Neutrophil (primary cell): Measurements from ENCODE around the gene WNT9A.

Experiments used
- H3K27ac ChIP-seq: fragments of 200-600 bp; sonication (generic); 2 replicates; pipeline ENCODE4 v1.5.1; 2016; ENCODE audit warnings: mild to moderate bottlenecking, moderate library complexity
- H3K27me3 ChIP-seq: fragments of 200-600 bp; sonication (generic); 2 replicates; pipeline ENCODE4 v1.6.0; 2016; ENCODE audit warnings: mild to moderate bottlenecking
- H3K36me3 ChIP-seq: fragments of 200-600 bp; sonication (generic); 2 replicates; pipeline ENCODE4 v1.5.1; 2017
- H3K4me1 ChIP-seq, 2 experiments: fragments of 200-600 bp in 1 of 2; sonication (generic) in 1 of 2; 1 replicate in 1 of 2; 2 replicates in 1 of 2; pipeline versions ENCODE4 v1.5.1 to v1.6.1; 2013 to 2016; ENCODE audit warnings: low read depth in 1 of 2, low read length in 1 of 2, mild to moderate bottlenecking in 1 of 2, moderate library complexity in 1 of 2; ENCODE audit not compliant: control insufficient read depth in 1 of 2, insufficient read depth in 1 of 2
- H3K4me3 ChIP-seq, 2 experiments: fragments of 200-600 bp in 1 of 2; sonication (generic) in 1 of 2; 1 replicate in 1 of 2; 2 replicates in 1 of 2; pipeline ENCODE4 v1.5.1; 2013 to 2016; ENCODE audit warnings: low read depth in 1 of 2, low read length in 1 of 2, mild to moderate bottlenecking in 1 of 2, moderate library complexity in 1 of 2
- H3K9me3 ChIP-seq: fragments of 200-600 bp; sonication (generic); 2 replicates; pipeline ENCODE4 v1.5.1; 2016
- TF ChIP-seq, protein P1 (sequence below): fragments of 200-600 bp; sonication (generic); IDR thresholded peaks from 2 replicates; pipeline ENCODE4 v1.5.1; 2016; ENCODE audit warnings: antibody characterized with exemption

The WNT9A gene

DNA sequence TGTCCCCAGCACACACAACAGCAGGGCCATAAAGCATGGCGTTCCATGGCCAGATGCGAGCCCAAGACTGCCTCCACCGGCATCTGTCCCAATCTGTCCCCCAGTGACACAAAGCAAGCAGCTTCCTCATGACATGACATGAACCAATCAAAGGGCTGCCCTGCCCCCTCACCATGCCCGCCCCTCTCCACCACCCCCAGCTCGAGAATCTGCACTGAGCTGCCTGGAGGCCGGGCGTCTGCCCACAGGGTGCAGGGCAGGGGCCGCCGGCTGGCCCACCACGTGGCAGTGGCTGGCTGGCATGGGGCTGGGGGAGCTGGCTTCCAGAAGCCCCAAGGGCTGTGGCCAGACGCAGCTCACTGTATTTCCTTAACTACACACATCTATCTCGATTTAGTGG, 27.8 kb downstream of the WNT9A start:
- no peaks in the 10 kb centered on the region for H3K4me1 ChIP-seq
- no peak overlapping the region for H3K4me3 ChIP-seq
- H3K27ac ChIP-seq, result no peak overlapping the region
- no peaks in the 10 kb centered on the region for H3K36me3 ChIP-seq
- no peaks in the 10 kb centered on the region for H3K27me3 ChIP-seq
- H3K9me3 ChIP-seq, result no peaks in the 10 kb centered on the region
- TF ChIP-seq, protein P1, sequence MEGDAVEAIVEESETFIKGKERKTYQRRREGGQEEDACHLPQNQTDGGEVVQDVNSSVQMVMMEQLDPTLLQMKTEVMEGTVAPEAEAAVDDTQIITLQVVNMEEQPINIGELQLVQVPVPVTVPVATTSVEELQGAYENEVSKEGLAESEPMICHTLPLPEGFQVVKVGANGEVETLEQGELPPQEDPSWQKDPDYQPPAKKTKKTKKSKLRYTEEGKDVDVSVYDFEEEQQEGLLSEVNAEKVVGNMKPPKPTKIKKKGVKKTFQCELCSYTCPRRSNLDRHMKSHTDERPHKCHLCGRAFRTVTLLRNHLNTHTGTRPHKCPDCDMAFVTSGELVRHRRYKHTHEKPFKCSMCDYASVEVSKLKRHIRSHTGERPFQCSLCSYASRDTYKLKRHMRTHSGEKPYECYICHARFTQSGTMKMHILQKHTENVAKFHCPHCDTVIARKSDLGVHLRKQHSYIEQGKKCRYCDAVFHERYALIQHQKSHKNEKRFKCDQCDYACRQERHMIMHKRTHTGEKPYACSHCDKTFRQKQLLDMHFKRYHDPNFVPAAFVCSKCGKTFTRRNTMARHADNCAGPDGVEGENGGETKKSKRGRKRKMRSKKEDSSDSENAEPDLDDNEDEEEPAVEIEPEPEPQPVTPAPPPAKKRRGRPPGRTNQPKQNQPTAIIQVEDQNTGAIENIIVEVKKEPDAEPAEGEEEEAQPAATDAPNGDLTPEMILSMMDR, result no peak

DNA sequence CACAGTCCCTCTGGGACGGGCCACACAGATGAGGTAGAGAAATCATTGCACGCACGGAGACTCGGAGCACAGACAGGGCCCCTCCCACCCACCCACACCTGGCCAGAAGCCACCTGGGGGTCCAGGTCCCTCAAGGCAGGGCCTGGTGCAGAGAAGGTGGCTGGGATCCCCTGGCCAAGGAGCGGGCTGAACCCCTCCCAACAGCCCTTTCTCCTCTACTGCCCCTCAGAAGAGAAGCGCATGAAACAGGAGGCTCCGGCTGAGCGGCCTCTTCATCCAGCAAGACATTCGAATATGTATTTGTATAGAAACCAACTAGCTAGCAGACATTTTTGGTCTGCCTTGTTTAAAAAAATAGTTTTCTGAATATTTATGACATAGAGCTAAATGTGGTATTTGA, 29.0 kb downstream of the WNT9A start:
- no peak overlapping the region for H3K4me3 ChIP-seq
- no peaks in the 10 kb centered on the region for H3K36me3 ChIP-seq
- no peaks in the 10 kb centered on the region for H3K4me1 ChIP-seq
- no peaks in the 10 kb centered on the region for H3K9me3 ChIP-seq
- TF ChIP-seq, protein P1, result no peak
- peaks cover 2% of the 10 kb centered on the region for H3K27me3 ChIP-seq
- H3K27ac ChIP-seq, result no peak overlapping the region

DNA sequence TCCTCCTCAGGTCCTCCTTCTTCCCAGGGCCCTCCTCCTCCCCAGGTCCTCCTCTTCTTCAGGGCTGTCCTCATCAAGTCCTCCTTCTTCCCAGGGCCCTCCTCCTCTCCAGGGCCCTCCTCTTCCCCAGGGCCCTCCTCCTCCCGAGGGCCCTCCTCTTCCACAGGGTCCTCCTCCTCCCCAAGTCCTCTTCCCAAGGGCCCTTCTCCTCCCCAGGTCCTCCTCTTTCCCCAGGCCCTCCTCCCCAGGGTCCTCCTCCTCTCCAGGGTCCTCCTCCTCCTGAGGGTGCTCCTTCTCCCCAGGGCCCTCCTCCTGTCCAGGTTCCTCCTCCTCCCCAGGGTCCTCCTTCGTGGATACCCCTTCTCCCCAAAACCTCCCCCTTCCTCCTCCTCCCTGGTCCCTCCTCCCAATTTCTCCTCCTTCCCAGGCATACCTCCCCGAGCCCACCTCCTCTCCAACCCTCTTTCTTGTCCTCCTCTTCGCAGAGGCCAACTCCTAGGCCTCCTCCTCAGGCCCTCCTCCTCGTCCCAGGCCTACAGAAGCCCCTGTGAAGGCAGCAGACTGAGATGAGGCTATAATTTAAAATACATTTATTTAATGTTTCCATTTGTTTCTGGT, 29.5 kb downstream of the WNT9A start:
- Histone ChIP-seq H3K27me3 (peaks cover 7% of the 10 kb centered on the region), H3K4me3 (no peak overlapping the region), H3K27ac (no peak overlapping the region), H3K36me3 (no peaks in the 10 kb centered on the region), H3K4me1 (no peaks in the 10 kb centered on the region), H3K9me3 (no peaks in the 10 kb centered on the region)
- TF ChIP-seq, protein P1, result no peak

DNA sequence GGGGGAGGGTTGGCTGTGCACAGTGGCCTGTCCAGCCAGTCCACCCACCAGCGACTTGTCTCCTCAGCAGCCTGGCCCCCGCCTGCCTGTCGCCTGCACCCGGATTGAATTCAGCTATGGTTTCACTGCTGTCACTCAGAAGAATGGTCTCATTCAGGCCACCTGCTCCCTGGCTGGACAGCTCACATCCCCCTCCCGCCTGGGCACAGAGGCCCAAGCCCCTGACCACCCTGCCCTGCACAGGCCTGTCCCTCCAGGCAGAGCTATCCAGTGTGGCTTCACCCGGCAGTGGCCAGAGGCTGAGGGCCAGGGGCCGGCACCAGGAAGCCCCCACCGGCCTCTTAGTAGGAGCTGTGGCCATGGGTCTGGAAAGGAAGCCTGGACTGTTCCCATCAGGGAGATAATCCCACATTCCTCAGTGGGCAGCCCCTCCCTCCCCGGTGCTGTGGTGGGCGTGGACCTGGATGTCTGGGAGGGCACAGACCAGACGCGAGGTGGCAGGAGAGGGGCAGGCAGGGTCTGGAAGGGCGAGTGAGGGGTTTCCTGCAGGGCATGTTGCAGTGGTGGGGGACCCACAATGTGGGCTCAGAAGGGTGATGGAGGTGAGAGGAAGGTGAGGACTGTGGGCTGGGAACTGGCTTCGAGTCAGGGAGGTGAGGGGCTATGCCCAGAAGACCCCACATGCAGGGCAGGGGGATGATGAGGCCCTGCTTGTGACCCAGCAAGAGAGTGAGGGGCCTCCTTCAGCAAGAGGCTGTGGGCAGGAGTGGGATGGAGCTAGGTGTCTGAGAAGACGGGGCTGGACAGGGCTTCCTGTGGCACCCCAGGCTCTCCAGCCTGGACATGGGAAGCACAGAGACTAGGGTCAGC, 30.4 kb downstream of the WNT9A start:
- Histone ChIP-seq H3K36me3 (no peaks in the 10 kb centered on the region), H3K27me3 (peaks cover 16% of the 10 kb centered on the region)
- TF ChIP-seq, protein P1, result no peak

DNA sequence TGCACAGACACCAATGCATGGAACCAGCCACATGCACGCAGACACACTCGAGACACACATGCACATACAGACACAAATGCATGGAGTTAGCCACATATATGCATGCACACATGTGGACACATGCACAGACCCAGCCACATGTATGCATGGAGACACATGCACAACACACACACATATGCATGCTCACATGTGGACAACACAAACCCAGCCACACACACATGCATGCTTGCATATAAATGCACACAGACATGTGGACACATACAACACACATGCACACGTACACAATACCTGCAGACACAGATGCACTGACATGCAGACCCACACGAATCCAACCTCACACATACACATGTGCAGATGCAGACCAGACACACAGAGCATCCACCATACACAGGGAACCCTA, 31.1 kb downstream of the WNT9A start:
- TF ChIP-seq, protein P1, result no peak
- Histone ChIP-seq H3K36me3 (no peaks in the 10 kb centered on the region), H3K9me3 (no peaks in the 10 kb centered on the region)

More for the DNA sequence above, 30.4 kb downstream of the WNT9A start:
- Histone ChIP-seq H3K9me3 (no peaks in the 10 kb centered on the region), H3K4me3 (no peak overlapping the region), H3K4me1 (no peaks in the 10 kb centered on the region), H3K27ac (no peak overlapping the region)

More for the DNA sequence above, 31.1 kb downstream of the WNT9A start:
- Histone ChIP-seq H3K4me1 (no peaks in the 10 kb centered on the region), H3K27ac (no peak overlapping the region), H3K4me3 (no peak overlapping the region), H3K27me3 (peaks cover 21% of the 10 kb centered on the region)
